ENCODE measurements around the gene PITX2.

DNA sequence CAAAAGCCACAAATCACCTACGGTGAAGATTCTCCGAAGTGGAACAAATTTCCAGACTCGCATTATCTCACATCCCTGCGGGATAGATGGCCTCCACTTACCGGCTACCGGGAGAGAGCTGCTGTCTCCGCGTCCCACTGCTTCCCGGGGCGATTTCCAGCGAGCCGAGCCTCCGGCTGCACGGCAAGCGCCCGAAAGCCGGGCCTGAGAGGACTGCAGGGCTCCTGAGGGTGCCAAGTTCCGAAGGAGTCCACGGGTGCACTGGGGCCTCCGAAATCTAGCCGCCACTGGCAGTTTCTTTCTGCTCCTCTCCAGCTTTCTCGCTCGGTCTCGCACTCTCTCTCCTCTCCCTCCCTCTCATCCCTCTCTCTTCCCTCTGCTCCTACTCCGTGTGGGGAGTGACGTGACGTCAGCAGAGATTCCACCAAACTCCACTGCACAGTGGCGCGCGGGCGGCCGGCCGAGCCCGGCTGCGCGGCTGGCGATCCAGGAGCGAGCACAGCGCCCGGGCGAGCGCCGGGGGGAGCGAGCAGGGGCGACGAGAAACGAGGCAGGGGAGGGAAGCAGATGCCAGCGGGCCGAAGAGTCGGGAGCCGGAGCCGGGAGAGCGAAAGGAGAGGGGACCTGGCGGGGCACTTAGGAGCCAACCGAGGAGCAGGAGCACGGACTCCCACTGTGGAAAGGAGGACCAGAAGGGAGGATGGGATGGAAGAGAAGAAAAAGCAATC, 14.0 kb upstream of the PITX2 start:
- TF ChIP-seq CTCF (IDR thresholded peaks at IDR 0.05): no peak
- TF ChIP-seq POLR2A (IDR thresholded peaks at IDR 0.05): no peak
- TF ChIP-seq POLR2AphosphoS5 (IDR thresholded peaks at IDR 0.05): peak in 2 of 3 donors; percentile 51 to 80
- no peak for TF ChIP-seq EP300 (IDR thresholded peaks at IDR 0.05; ENCODE audit: low read depth)

All from transverse colon (tissue), 4 donors.